GM18526 (cell line): ENCODE measurements around the gene OR5K2.

Experiments used
- POLR2A ChIP-seq: IDR thresholded peaks from 3 replicates; pipeline ENCODE4 v1.6.1; 2011; ENCODE audit not compliant: insufficient read length; ENCODE audit errors: extremely low read depth

Gene OR5K2

DNA sequence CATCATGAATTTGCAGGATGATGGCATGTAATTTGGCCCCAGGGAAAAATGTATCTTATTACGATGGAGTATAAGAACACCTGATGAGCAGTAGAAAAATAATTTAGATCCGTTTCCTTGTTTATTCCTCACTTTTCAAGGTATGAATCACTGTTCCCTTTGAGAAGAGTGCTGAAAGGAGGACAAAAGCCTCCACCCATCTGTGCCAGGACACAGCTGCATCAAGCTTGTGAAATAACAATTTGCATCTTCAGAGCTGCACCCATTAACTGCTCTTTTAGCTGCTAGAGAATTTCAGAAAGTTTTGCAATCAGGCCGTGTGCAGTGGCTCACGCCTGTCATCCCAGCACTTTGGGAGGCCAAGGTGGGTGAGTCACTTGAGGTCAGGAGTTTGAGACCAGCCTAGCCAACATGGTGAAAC, 15.6 kb downstream of the OR5K2 start:
- no peak for TF ChIP-seq POLR2A

DNA sequence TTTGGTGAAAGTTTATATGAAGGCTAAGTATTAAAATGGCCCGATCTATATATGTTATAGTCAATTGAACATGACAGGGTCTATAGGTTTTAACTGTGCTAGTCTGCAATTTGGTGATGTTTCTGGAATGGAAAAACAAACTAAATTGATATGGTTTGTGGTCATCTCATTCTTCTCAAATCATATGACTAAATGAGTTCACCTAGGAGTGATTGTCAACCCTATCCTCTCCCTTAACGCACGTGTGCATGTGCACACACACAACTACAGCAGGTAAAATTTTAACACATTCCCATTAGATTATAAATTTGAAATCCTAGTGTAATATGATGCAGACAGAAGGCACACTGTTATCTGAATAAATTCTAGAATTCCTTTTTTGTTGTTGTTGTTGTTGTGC, 16.3 kb downstream of the OR5K2 start:
- TF ChIP-seq POLR2A: no peak

DNA sequence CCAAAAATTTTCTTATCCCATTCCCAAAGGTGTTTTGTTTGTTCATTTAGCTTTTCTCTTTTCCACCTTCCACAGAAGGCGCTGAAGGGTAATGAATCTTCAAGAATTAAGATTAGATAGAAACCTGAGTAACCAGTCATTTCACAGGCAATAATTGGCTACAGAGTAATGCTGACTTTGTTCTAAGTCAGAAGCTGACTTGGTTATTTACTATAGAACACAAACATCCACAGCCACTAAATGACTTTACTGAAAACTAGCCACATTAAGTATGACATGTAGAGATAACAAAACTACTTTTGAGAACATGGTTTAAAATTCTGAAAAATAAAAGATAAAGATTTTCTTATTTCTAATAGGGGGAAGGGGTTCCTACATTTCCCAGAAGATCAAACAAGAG, 17.5 kb downstream of the OR5K2 start:
- no peak for TF ChIP-seq POLR2A

DNA sequence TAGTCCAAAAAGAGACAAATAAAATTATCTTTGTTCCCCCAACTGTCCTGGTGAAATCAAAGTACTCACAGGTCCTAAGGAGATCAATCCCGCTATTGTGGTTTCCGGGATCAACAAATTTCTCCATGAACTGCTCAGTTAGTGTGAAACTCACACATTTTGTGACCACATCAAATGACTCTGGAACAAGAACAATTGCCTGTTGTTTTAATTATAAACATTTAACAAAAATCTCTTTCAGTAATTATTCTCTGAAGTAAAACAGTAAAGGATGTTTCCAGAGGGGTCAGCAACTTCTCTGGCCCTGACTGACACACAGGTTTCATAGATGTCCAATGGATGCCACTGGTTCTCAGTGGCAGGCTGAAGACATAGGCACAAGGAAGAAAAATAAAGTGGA, 21.3 kb downstream of the OR5K2 start:
- TF ChIP-seq POLR2A: no peak

DNA sequence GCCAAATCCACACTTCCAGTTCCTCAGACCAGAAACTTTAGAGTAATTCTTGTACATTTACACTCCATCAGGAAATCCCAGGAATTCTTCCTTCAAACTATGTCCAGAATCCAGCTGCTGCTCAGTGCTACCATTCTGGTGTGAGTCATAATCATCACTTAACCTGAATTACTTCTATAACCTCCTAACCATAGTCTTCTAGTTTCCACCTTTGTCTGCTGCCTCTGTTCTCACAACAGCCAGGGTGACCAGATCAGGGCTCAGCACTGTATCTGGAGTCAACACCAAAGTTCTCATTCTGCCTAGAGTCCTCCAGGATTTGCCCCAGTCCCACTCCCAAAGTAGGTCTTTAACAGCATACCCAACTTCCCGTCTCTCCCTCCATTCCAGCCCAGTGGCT, 21.9 kb downstream of the OR5K2 start:
- no peak for TF ChIP-seq POLR2A

DNA sequence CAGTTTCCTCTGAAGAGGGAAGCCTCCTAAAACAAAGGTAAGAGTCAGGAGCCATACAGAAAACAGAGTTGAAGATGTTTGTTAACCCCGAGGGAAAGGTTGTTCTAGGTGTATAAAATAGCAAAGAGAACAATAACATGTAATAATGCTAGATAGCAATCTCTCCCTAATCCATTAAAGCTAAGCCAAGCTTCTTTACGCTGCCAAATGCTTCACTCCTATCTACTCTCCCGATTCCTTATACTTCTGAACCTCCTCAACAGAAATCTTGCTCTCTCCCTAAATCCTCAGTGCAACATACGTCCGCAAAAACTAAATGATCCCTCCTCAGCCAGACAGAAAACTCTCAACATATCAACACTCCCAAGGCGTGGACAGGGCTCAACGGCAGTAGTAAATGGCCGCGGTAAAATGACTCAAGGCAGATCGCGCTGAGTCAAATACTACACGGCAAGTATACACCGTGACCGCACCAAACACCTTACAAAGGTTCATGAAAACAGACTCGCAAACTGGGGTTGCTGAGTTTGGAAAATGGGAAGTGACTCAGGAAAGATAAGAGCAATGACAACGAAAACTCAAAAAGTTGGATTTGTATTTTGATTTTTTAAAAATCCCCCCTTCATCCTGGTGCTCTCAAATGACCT, 24.5 kb downstream of the OR5K2 start:
- no peak for TF ChIP-seq POLR2A

DNA sequence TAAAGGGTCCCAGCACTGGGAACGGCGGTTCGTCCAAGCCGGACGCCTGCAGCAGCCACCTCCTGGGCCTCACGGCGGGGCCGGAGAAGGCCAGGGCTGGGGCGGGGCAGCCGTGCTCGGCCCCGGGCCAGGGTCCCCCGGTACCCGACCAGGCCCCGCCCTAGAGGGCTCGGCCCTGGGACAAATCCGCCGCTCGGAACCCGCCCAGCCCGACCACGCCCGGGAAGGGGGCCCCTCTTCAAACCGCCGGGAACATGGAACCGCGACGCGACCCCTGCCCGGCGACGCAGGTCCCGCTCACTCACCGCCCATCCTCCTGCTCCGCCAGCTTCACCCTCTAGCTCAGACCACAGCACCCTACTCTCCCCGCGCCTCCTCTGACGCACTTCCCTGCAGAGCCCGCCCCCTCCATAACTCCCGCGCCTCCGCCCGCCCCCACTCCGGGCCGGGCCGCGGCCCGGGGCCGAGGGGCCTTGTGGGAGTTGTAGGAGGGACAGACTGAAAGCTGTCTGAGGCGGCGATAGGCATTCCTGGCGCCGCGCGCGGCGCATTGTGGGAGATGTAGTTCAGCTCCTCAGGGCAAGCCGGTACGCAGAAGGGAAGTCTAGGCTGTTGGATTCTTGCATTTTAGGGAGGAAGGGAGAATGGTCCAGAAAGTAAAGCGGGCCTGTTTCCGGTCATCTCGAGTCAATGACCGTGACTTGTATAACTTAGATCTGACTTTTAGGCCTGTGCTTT, 25.2 kb downstream of the OR5K2 start, which contains the start of gene CLDND1:
TSS of gene CLDND1 (minus strand) at position 359 of the 738 bp plus-strand sequence. CDS start 1,478 bp downstream, outside the sequence.
- TF ChIP-seq POLR2A: peak; percentile 84

DNA sequence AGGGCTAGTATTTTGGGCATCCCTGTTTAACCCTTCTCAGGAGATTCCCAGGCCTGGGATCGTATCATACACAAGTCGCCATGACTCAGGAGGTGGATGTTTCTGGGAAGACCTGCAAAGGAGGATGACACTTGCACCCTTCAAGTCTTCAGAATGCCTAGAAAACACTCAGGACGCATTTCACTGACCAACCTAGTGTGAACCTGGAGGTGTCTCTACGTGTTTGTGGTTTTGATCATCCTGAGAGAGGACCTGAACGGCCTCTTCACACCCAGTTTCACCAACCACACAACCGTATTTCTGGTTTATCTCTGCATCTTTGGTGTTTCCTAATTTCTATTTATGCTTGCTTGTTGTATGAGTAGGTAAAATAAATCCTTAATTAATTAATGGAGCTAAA, 28.0 kb downstream of the OR5K2 start:
- no peak for TF ChIP-seq POLR2A

DNA sequence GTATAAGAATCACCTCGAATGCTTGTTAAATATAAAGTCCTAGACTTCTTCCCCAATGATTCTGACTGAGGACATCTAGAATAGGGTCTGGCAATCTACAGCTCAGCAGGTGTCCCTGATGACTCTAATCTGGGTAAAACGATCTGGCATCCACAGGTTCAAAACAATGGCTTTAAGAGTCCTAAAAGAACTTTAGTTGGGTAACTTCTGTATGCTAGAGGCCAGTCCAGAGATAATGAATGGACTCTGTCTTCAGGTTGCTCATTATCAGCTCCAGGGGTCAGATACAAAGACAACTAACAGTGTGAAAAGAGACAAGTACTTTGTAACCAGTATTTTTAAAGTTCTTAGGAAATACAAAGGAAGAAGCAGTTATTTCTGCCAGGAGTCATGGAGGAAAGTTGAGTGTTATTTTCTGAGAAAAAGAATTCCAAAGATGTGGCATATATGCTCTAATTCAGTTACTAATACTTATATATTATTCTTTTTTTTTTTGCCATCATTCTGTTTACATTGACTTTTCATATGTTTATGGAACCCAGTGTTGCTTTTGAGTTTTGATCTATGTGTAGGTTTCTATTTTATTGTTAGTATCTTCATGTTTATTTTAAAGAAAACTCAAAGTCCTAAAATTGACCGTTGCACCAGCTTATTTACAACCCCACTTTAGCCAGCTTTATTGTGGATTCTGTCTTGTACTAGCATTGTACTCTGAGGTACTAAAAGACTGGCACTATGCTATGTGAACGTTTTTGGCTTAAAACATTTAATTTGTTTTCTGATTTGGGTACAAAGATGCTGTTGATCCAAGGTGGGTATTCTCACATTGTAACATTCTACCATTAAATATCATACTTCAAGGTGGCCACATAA, 31.2 kb downstream of the OR5K2 start:
- no peak for TF ChIP-seq POLR2A

DNA sequence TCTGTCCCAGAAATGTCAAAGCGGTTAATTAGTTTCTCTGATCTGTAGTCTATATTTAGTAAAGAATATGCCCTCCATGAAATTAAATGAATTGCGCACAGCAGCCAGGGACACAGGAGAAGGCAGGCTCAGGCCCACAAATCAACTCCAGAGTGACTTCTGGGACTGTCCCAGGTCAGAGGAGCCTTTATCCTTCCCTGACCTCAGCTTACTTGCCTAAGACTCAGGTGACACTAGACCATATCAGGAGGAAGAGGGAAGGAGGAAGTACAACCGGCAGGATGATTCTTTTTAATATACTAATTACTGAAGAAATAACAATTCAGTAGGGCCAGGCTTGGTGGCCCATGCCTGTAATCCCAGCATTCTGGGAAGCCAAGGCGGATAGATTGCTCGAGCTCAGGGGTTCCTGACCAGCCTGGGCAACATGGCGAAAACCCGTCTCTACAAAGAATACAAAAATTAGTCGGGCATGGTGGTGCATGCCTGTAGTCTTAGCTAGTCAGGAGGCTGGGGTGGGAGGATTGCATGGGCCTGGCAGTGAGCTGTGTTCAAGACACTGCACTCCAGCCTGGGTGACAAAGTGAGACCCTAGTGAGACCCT, 32.5 kb downstream of the OR5K2 start:
- peak; percentile 25 for TF ChIP-seq POLR2A

DNA sequence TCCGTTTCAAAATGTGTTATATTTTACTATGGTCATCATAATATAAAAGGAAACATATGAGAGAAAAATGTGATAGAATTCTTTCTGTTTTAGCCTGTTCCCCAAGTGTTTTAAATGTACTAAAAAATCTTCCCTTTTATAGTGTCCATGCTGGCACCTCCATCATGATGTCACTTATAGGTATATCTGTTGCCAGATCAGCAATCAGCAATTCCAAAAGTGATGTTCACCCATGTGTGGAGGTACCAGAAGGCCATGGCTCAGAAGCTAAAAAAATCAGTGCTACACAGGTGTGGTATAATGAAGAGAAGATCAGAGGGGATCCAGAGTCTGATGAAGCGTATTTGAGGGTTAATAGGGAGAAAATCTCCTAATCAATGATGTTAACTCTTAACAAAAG, 33.2 kb downstream of the OR5K2 start:
- TF ChIP-seq POLR2A: no peak

DNA sequence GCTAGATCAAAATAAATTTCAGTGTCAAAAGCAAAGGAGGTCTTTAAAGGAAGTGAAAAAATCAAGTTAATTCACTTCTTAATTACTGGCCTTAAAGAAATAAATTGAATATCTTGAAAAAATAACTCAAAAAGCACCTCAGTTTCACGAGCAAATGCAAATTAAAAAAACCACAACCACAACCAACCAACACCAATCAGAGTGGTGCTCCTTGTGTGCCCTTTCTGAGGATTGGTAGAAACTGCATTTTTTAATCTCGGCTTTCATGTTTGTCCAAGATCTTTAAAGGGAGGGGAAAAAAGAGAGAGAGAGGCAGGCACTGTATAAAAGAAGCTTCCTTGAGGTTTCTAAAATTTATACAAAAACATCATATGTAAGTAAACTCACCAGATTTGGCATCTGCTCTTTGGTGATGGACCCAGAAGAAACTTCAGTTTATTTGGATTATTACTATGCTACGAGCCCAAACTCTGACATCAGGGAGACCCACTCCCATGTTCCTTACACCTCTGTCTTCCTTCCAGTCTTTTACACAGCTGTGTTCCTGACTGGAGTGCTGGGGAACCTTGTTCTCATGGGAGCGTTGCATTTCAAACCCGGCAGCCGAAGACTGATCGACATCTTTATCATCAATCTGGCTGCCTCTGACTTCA, 34.3 kb downstream of the OR5K2 start, which contains the start of gene GPR15:
TSS of gene GPR15 (plus strand) at position 357 of the 653 bp plus-strand sequence. CDS start at position 413, 56 bp downstream.
- TF ChIP-seq POLR2A: no peak

DNA sequence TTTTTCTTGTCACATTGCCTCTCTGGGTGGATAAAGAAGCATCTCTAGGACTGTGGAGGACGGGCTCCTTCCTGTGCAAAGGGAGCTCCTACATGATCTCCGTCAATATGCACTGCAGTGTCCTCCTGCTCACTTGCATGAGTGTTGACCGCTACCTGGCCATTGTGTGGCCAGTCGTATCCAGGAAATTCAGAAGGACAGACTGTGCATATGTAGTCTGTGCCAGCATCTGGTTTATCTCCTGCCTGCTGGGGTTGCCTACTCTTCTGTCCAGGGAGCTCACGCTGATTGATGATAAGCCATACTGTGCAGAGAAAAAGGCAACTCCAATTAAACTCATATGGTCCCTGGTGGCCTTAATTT, 34.8 kb downstream of the OR5K2 start:
- no peak for TF ChIP-seq POLR2A

DNA sequence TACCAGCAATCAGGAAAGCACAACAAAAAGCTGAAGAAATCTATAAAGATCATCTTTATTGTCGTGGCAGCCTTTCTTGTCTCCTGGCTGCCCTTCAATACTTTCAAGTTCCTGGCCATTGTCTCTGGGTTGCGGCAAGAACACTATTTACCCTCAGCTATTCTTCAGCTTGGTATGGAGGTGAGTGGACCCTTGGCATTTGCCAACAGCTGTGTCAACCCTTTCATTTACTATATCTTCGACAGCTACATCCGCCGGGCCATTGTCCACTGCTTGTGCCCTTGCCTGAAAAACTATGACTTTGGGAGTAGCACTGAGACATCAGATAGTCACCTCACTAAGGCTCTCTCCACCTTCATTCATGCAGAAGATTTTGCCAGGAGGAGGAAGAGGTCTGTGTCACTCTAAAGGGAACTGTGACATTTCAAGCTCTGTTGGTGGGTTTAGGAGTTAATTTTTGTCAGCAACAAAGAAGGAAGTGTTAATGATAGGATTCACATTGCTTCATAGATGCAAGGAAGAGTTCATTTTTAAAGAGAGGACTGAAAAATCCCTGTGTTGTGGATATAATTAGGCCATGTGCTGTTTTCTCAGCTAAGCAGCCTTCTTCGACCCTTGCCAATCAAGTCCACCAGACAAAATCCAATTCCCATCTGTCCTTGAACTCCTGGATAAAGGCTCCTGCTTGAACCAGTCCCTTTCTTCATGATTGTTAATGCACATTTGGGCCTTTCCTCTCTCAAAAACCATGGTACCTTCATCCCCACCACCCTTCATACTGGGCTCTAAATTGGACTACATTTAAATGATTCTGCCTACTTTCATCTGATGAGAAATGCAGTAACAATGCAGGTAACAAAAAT, 35.5 kb downstream of the OR5K2 start:
- peak; percentile 40 for TF ChIP-seq POLR2A
